SIG-M5 treated with dmso at 0.1 percent for 504 hours (cell line): ENCODE results near the gene IGSF3.
"Not testable (repeated sequence)": the region's sequence is repeated elsewhere in the genome, so short reads cannot be mapped to it uniquely, and the experiment has no call there.

Experiments used
- DNase-seq: peaks from one replicate; lab custom pipeline; 2025; ENCODE audit not compliant: unreplicated experiment; lab: John Stamatoyannopoulos, UW

IGSF3 gene

GRCh38 chr1:116580446-116581322 is 86.8 kb downstream of the IGSF3 start:
- no peak for DNase-seq

DNA sequence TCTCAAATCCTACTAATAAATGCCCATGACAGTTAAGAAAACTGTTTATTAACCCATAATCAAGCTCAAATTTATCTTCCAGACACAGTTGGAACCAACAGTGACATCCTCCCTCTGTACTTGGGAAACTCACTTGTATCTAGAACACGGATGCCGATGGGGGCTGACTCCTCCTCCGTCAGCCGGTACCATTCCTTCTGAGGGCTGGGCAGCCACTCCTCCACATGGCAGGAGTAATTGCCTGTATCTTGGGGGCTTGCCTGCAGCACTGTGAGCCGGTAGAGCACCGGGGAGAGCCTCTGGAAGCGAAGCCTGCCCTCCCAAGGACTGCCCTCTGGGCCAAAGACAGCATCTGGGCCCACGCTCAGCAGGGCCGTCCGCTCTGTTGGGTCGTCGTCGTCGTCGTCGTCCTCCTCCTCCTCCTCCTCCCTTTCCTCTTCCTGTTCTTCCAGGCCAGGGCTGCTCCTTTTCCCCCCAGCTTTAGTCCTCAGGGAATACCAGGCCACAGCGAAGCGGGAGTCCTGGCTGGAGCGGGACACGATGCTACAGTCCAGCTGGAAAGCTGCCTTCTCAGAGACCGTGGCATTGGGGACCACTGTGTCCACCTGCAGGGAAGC is 88.2 kb downstream of the IGSF3 start:
- no peak for DNase-seq

- no peak for DNase-seq
Observed at GRCh38 chr1:116578581-116578980, 89.0 kb downstream of the IGSF3 start.

- DNase-seq: no peak
Observed at GRCh38 chr1:116577759-116578314, 89.7 kb downstream of the IGSF3 start.

DNA sequence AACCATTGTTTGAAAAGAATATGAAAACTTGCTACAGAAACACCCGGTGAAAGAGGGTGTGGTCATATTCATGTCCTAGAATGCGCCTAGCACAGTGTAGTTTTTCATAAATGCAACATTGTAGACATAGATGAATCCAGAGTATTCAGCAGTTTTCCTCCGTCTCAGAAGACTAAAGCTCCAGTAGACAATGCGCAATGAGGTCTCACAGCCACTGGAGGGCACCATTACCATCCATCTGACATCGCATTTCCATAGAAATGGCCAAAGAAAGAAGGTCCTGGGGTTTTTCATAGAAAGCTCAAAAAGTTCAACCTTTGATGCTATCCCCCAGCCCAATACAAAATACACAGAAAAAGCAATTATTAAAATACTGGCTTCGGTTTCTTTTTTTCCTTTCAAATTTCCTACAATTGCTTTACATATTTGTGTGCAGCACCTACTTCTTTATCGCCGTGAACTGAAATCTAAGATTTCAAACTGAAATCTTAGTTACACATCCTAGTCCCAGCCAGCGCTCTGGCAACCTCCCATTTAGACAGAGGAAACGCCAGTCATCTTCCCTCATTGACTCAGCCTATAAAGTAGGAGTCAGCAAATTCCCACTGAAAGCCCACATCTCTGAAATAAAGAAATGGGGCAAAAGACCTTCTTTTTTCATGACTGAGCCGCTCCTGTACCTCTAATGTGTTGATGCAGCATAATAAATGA is 92.8 kb downstream of the IGSF3 start:
- DNase-seq: peak; percentile 57

DNA sequence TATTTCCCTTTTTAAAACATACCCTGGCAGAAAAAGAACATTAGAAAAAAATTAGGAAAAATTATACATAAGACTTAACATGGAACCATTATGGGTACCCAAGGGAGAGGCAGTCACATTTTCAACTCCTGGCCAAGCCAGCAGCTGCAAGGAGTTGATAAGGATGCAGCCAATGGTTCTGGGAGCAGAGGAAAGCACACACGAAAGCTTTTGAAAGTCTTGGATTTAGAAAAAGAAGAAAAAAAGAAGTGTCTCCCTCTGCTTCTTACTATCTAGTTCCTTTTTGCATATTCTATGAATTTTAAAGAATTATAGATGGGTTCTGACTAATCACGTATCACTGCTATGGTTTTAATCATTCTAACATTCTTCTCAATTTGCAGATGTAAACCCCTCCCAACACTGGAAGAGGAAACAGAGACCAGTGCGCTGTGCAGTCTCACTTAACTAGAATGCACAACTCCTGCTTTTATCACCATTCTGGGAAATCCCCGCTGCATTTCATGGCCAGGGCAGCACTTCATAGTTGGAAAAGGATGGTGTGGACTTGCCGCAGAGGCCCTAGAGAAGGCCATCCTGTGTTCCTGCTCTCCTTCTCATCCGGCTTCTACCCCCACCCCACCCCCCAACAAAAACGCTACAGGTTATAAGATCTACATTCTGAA is 94.0 kb downstream of the IGSF3 start:
- DNase-seq: no peak

- DNase-seq: no peak
Observed at GRCh38 chr1:116572771-116573430, 94.6 kb downstream of the IGSF3 start.

GRCh38 chr1:116572099-116572498 is 95.4 kb downstream of the IGSF3 start:
- no peak for DNase-seq

- DNase-seq: no peak
Observed at GRCh38 chr1:116571215-116571919, 96.2 kb downstream of the IGSF3 start.

GRCh38 chr1:116570358-116571214 is 96.9 kb downstream of the IGSF3 start, which contains the start of gene CD58:
Gene CD58 (minus strand): TSS chr1:116571026. CDS start chr1:116570972, 54 bp downstream.
- DNase-seq: peak; percentile 81

GRCh38 chr1:116569776-116570357 is 97.7 kb downstream of the IGSF3 start:
- DNase-seq: no peak

DNA sequence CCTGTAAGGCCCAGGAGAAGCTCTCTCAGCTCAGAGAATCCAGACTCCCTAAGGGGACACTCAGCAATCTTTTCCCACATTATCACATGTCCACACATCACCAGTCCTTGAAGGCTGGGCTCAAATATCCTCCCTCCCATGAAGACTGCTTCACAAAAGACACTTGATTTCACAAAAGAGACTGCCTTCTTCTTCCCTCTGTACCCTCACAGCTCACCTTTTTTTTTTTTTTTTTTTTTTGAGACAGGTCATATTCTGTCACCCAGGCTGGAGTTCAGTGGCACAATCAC is 98.2 kb downstream of the IGSF3 start:
- DNase-seq: no peak

GRCh38 chr1:116568662-116569380 is 98.7 kb downstream of the IGSF3 start:
- no peak for DNase-seq

- no peak for DNase-seq
Observed at GRCh38 chr1:116567790-116568661, 99.5 kb downstream of the IGSF3 start.

DNA sequence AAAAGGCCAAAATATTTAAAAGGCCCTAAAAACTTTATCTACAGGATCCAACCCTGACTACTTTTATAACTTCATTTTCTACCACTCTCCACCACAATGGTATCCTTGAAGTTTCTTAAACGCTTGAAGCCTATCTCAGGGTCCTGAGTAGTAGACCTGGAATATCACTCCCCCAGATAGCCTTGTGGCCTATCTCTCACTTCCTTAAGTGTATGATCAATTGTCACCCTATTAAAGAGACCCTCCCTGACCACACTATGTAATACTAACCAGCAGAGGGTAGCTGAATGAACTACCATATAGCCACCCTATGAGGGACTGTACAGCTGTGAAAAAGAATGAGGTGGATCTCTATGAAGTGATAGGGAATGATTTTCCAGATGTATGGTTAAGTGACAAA is 102.3 kb downstream of the IGSF3 start:
- no peak for DNase-seq

DNA sequence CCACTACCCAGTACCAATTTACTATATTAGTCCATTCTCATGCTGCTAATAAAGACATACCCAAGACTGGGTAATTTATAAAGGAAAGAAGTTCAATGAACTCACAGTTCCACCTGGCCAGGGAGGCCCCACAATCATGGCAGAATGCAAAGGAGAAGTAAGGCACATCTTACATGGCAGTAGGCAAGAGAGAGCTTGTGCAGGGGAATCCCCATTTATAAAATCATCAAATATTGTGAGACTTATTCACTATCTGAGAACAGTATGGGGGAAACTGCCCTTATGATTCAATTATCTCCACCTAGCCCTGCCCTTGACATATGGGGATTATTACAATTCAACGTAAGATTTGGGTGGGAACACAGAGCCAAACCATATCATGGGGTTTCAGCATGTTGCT is 103.1 kb downstream of the IGSF3 start:
- DNase-seq: no peak

GRCh38 chr1:116562465-116562864 is 105.1 kb downstream of the IGSF3 start:
- DNase-seq: not testable (repeated sequence)
